Measurements from ENCODE around the gene AIG1. TPM values are rescaled to one million over a fixed set of nuclear protein-coding genes. Genes with fewer than 3 reads are reported as not detected.

The AIG1 gene
- polyA plus RNA-seq, 1 of the 3 experiments (the other 2 are of a cell fraction): 36.8 TPM

DNA sequence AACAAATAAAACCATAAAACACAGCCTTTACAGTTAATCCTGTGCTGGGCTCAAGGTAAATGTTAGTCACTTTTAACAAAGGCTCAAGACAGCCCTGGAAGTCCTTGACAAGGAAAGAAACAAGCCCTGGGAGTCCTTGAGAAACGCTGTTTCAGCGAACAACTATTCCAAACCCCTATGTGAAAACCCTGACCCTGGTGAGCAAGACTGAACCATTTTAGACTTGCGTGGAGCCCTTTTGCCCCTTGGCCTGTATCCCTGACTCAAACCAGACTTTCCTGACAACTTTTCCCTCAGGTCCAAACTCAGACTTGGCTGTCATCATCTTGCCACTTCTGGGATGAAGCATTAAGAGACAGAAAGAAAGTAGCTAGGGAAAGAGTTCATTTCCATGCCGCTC lies 180.4 kb downstream of the AIG1 start:
- no peaks in the 10 kb centered on the region for H3K27me3 ChIP-seq (ENCODE audit: insufficient read depth)
- H3K4me2 ChIP-seq: no peak overlapping the region
- H3K9me3 ChIP-seq: no peaks in the 10 kb centered on the region
- TF ChIP-seq, protein P1, sequence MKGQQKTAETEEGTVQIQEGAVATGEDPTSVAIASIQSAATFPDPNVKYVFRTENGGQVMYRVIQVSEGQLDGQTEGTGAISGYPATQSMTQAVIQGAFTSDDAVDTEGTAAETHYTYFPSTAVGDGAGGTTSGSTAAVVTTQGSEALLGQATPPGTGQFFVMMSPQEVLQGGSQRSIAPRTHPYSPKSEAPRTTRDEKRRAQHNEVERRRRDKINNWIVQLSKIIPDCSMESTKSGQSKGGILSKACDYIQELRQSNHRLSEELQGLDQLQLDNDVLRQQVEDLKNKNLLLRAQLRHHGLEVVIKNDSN (IDR thresholded peaks at IDR 0.05; ENCODE audit: borderline replicate concordance, low read depth): no peak
- no peak for TF ChIP-seq FOXJ3 (CRISPR knock-in tag; IDR thresholded peaks at IDR 0.05)
- TF ChIP-seq, protein P2, sequence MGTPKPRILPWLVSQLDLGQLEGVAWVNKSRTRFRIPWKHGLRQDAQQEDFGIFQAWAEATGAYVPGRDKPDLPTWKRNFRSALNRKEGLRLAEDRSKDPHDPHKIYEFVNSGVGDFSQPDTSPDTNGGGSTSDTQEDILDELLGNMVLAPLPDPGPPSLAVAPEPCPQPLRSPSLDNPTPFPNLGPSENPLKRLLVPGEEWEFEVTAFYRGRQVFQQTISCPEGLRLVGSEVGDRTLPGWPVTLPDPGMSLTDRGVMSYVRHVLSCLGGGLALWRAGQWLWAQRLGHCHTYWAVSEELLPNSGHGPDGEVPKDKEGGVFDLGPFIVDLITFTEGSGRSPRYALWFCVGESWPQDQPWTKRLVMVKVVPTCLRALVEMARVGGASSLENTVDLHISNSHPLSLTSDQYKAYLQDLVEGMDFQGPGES (IDR thresholded peaks at IDR 0.05; ENCODE audit: low read depth, low read length): no peak
- TF ChIP-seq ELF1 (IDR thresholded peaks at IDR 0.05): no peak
- TF ChIP-seq, protein P3, sequence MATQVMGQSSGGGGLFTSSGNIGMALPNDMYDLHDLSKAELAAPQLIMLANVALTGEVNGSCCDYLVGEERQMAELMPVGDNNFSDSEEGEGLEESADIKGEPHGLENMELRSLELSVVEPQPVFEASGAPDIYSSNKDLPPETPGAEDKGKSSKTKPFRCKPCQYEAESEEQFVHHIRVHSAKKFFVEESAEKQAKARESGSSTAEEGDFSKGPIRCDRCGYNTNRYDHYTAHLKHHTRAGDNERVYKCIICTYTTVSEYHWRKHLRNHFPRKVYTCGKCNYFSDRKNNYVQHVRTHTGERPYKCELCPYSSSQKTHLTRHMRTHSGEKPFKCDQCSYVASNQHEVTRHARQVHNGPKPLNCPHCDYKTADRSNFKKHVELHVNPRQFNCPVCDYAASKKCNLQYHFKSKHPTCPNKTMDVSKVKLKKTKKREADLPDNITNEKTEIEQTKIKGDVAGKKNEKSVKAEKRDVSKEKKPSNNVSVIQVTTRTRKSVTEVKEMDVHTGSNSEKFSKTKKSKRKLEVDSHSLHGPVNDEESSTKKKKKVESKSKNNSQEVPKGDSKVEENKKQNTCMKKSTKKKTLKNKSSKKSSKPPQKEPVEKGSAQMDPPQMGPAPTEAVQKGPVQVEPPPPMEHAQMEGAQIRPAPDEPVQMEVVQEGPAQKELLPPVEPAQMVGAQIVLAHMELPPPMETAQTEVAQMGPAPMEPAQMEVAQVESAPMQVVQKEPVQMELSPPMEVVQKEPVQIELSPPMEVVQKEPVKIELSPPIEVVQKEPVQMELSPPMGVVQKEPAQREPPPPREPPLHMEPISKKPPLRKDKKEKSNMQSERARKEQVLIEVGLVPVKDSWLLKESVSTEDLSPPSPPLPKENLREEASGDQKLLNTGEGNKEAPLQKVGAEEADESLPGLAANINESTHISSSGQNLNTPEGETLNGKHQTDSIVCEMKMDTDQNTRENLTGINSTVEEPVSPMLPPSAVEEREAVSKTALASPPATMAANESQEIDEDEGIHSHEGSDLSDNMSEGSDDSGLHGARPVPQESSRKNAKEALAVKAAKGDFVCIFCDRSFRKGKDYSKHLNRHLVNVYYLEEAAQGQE (IDR thresholded peaks at IDR 0.05; ENCODE audit: low read depth, low read length): no peak
- no peak for TF ChIP-seq EZH2phosphoT487 (IDR thresholded peaks at IDR 0.05; ENCODE audit: borderline replicate concordance, low read depth)
- no peak for TF ChIP-seq RFX5 (IDR thresholded peaks at IDR 0.05; ENCODE audit: low read length)
- TF ChIP-seq MXI1 (IDR thresholded peaks at IDR 0.05; ENCODE audit: low read depth, low read length): no peak
- no peak for TF ChIP-seq GATA2 (CRISPR knock-in tag; IDR thresholded peaks at IDR 0.05)
- TF ChIP-seq, protein P4, sequence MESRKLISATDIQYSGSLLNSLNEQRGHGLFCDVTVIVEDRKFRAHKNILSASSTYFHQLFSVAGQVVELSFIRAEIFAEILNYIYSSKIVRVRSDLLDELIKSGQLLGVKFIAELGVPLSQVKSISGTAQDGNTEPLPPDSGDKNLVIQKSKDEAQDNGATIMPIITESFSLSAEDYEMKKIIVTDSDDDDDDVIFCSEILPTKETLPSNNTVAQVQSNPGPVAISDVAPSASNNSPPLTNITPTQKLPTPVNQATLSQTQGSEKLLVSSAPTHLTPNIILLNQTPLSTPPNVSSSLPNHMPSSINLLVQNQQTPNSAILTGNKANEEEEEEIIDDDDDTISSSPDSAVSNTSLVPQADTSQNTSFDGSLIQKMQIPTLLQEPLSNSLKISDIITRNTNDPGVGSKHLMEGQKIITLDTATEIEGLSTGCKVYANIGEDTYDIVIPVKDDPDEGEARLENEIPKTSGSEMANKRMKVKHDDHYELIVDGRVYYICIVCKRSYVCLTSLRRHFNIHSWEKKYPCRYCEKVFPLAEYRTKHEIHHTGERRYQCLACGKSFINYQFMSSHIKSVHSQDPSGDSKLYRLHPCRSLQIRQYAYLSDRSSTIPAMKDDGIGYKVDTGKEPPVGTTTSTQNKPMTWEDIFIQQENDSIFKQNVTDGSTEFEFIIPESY (IDR thresholded peaks at IDR 0.05; ENCODE audit: borderline replicate concordance, low read depth): no peak
- no peak for TF ChIP-seq EP300 (IDR thresholded peaks at IDR 0.05; ENCODE audit: borderline replicate concordance in 1 of 2, low read depth in 1 of 2, low read length in 1 of 2)
- no peak for TF ChIP-seq TCF12 (IDR thresholded peaks at IDR 0.05)
- no peak for TF ChIP-seq SMC3 (IDR thresholded peaks at IDR 0.05; ENCODE audit: low read depth, low read length)
- TF ChIP-seq, protein P5, sequence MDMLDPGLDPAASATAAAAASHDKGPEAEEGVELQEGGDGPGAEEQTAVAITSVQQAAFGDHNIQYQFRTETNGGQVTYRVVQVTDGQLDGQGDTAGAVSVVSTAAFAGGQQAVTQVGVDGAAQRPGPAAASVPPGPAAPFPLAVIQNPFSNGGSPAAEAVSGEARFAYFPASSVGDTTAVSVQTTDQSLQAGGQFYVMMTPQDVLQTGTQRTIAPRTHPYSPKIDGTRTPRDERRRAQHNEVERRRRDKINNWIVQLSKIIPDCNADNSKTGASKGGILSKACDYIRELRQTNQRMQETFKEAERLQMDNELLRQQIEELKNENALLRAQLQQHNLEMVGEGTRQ (IDR thresholded peaks at IDR 0.05; ENCODE audit: borderline replicate concordance, low read depth, low read length): no peak
- TF ChIP-seq GABPA (IDR thresholded peaks at IDR 0.05; ENCODE audit: low read depth): no peak
- DNase-seq: no peak
- H3K36me3 ChIP-seq (replicated peaks in 1 of 2; ENCODE audit: control insufficient read depth in 1 of 2, insufficient read depth in 2 of 2, low read length in 1 of 2): no peaks in the 10 kb centered on the region
- 97% methylated on average over 4 of the region's 4 CpGs for WGBS (ENCODE audit: low lambda C conversion rate)
- H3K27ac ChIP-seq (ENCODE audit: low read depth in 2 of 2, low read length in 1 of 2): no peak overlapping the region
- no peak overlapping the region for H3K4me3 ChIP-seq (ENCODE audit: low read depth in 2 of 2, low read length in 1 of 2)
- no peak overlapping the region for H3K9ac ChIP-seq
- no peaks in the 10 kb centered on the region for H4K20me1 ChIP-seq (ENCODE audit: insufficient read depth)
- no peaks in the 10 kb centered on the region for H3F3A ChIP-seq (replicated peaks; ENCODE audit: insufficient read depth)
- no peaks in the 10 kb centered on the region; a peak in 1 of 4 replicates for H3K4me1 ChIP-seq (ENCODE audit: control insufficient read depth in 1 of 2, insufficient read depth in 2 of 2, low read depth in 1 of 2, low read length in 1 of 2)
- POLR2A ChIA-PET: no interaction called here
- H2AFZ ChIP-seq (ENCODE audit: low read depth): no peak overlapping the region
- CTCF ChIA-PET: no interaction called here
- H3K79me2 ChIP-seq (ENCODE audit: insufficient read depth): no peaks in the 10 kb centered on the region
- H3K9me2 ChIP-seq: no peaks in the 10 kb centered on the region
